Activated CD4-positive, alpha-beta memory T cell treated with anti-CD3 and anti-CD28 coated beads for 36 hours (primary cell): ENCODE data around the gene LYRM9. TPM values are rescaled to one million over a fixed set of nuclear protein-coding genes. Genes with fewer than 3 reads are reported as not detected.
"Not testable (repeated sequence)": the region's sequence is repeated elsewhere in the genome, so short reads cannot be mapped to it uniquely, and the experiment has no call there.

Experiments
- CTCF ChIA-PET: fragments of 350-600 bp; sonication (Branson Sonifier 250); formaldehyde crosslinking; loops from one replicate; lab custom pipeline; 2021; ENCODE audit warnings: antibody characterized with exemption, inconsistent platforms; lab: Charles Lee
- POLR2A ChIA-PET: fragments of 350-600 bp; sonication (Branson Sonifier 250); formaldehyde crosslinking; loops from one replicate; lab custom pipeline; 2021; ENCODE audit warnings: antibody characterized with exemption; lab: Charles Lee
- DNase-seq: peaks from one replicate; pipeline ENCODE4 v3.0.0-alpha.2; 2020
- H3K27ac Mint-ChIP-seq: one replicate; pipeline ENCODE4 v1.8.0; 2021; ENCODE audit warnings: mixed read lengths
- H3K27me3 Mint-ChIP-seq: one replicate; pipeline ENCODE4 v1.8.0; 2021; ENCODE audit warnings: mixed read lengths
- H3K36me3 Mint-ChIP-seq: one replicate; pipeline ENCODE4 v1.8.0; 2021; ENCODE audit warnings: mixed read lengths
- H3K4me1 Mint-ChIP-seq: one replicate; pipeline ENCODE4 v1.8.0; 2021; ENCODE audit warnings: low read depth, mixed read lengths
- H3K4me3 Mint-ChIP-seq: one replicate; pipeline ENCODE4 v1.8.0; 2021; ENCODE audit warnings: mild to moderate bottlenecking, mixed read lengths
- H3K9me3 Mint-ChIP-seq: one replicate; pipeline ENCODE4 v1.8.0; 2021; ENCODE audit warnings: mixed read lengths
- intact Hi-C: fragments of 100-400 bp; cut with micrococcal nuclease; formaldehyde crosslinking; loops from one replicate; pipeline ENCODE4 v1.15.1; 2023
- total RNA-seq, 2 experiments: library from RNA; stranded (reverse); gene quantifications; one replicate each; pipeline ENCODE4 v1.2.3, GENCODE V29; 2021

Gene LYRM9
- total RNA-seq, 2 experiments from 2014 or later: 5.7 to 6.8 TPM

DNA sequence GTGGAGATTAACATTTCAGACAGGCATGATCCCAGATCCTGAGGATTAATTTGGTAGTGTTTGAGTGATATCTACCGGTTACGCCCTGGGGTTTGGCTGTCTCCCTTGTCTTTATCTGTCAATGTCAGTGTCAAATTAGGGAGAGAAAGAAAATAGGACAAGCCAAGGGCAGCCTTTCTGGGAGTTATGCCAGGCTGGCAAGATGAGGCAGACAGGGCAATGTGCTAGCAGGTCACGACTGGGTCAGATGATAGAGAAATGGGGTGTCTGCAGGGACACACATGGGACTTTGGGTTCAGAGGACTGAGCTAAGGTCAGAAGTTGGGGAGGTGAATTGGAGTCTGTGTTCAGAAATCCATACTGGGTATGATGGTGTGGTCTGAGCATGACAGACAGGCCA, 27.4 kb upstream of the LYRM9 start:
- no peaks in the 10 kb centered on the region for H3K9me3 Mint-ChIP-seq
- intact Hi-C loops: no loop called here
- ChIA-PET CTCF (interaction anchor here (0.7 kb wide), 1 partner anchor 28 kb away, joined by 3 read pairs; the partner anchor contains the start of gene LYRM9), POLR2A (no interaction called here)
- H3K36me3 Mint-ChIP-seq: no peaks in the 10 kb centered on the region
- no peak overlapping the region for H3K27ac Mint-ChIP-seq
- H3K4me3 Mint-ChIP-seq: no peak overlapping the region
- no peaks in the 10 kb centered on the region for H3K4me1 Mint-ChIP-seq
- no peak for DNase-seq
- peaks cover 2% of the 10 kb centered on the region for H3K27me3 Mint-ChIP-seq

DNA sequence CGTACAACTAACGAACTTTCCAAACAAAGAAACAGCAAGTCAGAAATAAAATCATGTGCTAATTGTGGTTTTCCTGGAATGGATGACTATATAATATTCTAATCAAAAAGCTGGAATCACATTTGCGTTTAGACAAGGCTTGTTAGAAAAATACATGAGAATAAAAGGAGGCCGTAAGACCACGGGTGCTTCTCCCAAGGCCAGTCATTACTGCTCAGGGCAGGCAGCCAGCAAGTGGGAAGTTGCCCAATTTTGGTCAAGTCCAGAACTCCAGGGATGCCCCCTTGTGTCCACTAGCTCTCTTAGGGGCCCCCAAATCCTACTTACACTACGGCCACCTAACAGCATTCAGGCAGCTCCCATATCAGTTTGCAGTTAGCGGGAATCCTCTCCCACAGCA, 25.9 kb upstream of the LYRM9 start:
- Mint-ChIP-seq H3K27ac (no peak overlapping the region), H3K27me3 (peaks cover 4% of the 10 kb centered on the region), H3K9me3 (no peaks in the 10 kb centered on the region), H3K36me3 (no peaks in the 10 kb centered on the region), H3K4me1 (no peaks in the 10 kb centered on the region), H3K4me3 (no peak overlapping the region)
- DNase-seq: no peak
- ChIA-PET CTCF (no interaction called here), POLR2A (no interaction called here)
- intact Hi-C loops: no loop called here

DNA sequence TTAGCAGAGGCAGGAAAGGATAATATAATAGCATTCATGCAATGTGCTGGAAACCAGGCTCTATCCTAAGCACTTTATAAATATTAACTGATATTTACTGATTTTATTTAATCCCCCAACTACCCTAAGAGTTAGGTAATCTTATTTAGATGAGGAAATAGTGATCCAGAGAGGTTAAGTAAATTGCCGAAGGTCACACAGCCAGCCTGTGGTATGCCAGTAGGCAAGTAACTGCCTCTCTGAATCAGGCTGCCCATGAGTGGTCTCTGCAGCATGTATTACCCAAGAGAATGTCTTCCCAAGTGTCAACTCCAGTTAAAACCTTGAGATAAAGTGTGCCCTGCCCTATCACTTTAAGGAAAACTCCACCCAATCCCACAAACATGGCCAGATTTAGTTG, 25.3 kb upstream of the LYRM9 start:
- no peak for DNase-seq
- Mint-ChIP-seq H3K9me3 (no peaks in the 10 kb centered on the region), H3K36me3 (no peaks in the 10 kb centered on the region), H3K27me3 (peaks cover 4% of the 10 kb centered on the region), H3K4me1 (no peaks in the 10 kb centered on the region), H3K27ac (no peak overlapping the region), H3K4me3 (no peak overlapping the region)
- ChIA-PET POLR2A (no interaction called here), CTCF (no interaction called here)
- intact Hi-C loops: no loop called here

DNA sequence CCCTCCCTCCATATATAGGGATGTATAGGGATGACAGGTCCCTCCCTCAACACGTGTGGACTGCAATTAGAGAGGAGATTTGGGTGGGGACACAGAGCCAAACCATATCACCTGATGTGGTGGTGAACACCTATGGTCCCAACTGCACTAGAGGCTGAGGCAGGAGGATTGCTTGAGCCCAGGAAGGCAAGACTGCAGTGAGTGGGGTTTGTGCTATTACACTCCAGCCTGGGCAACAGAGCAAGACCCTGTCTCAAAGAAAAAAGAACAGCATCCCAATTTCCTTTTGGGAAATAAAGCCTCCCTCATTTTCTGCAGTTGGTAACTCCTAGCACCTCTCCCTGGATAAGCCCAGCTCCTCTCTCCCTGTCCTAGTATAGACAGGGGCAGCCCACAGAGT, 23.8 kb upstream of the LYRM9 start:
- ChIA-PET POLR2A (no interaction called here), CTCF (no interaction called here)
- Mint-ChIP-seq H3K27me3 (peaks cover 4% of the 10 kb centered on the region), H3K9me3 (no peaks in the 10 kb centered on the region), H3K4me1 (no peaks in the 10 kb centered on the region), H3K4me3 (no peak overlapping the region), H3K27ac (no peak overlapping the region), H3K36me3 (no peaks in the 10 kb centered on the region)
- DNase-seq: no peak
- intact Hi-C loops: no loop called here

DNA sequence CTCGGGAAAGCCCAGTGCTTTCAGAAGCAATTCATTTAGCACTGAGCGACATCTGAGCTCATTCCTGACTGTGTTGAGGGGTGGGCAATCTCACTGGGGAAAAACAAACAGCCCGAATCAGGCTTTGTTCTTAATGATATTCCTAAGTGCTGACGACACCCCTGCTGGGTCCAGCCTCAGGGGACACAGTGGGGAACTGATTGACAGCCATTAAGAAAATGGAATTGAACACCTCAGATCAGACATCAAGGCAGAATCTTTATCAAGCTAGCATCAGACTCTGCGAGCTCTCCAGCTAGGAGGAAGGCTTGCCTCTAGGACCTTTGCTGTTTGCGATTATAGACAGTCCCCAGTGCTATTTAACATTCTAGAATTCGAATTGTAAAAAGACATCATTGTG, 22.5 kb upstream of the LYRM9 start:
- no peak overlapping the region for H3K27ac Mint-ChIP-seq
- no peaks in the 10 kb centered on the region for H3K9me3 Mint-ChIP-seq
- CTCF ChIA-PET: no interaction called here
- no peaks in the 10 kb centered on the region for H3K36me3 Mint-ChIP-seq
- POLR2A ChIA-PET: no interaction called here
- H3K27me3 Mint-ChIP-seq: peaks cover 4% of the 10 kb centered on the region
- no peak for DNase-seq
- H3K4me3 Mint-ChIP-seq: no peak overlapping the region
- intact Hi-C loops: no loop called here
- no peaks in the 10 kb centered on the region for H3K4me1 Mint-ChIP-seq

DNA sequence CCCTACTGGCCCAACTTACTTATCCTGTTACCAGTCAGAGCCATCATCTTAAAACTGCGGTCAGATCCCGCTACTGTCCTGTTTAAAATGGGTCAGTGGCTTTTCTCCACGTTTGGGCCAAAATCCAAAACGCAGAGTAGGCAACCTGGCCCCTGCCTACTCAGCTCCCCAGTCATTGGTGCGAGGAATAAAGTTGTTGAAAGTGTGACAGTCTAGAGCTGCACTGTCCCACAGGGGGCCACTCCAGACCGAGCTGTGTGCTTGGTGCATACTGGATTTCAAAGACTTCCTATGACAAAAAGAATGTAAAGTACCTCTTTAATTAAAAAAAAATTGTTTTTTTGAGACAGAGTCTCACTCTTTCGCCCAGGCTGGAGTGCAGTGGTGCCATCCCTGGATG, 21.2 kb upstream of the LYRM9 start:
- H3K9me3 Mint-ChIP-seq: no peaks in the 10 kb centered on the region
- no peaks in the 10 kb centered on the region for H3K36me3 Mint-ChIP-seq
- POLR2A ChIA-PET: no interaction called here
- H3K4me1 Mint-ChIP-seq: no peaks in the 10 kb centered on the region
- CTCF ChIA-PET: interaction anchor here (1.1 kb wide), 1 partner anchor 34 kb away, joined by 3 read pairs; no protein-coding TSS in a partner anchor
- H3K27me3 Mint-ChIP-seq: peaks cover 4% of the 10 kb centered on the region
- H3K4me3 Mint-ChIP-seq: no peak overlapping the region
- no peak for DNase-seq
- no peak overlapping the region for H3K27ac Mint-ChIP-seq
- intact Hi-C loops: no loop called here

DNA sequence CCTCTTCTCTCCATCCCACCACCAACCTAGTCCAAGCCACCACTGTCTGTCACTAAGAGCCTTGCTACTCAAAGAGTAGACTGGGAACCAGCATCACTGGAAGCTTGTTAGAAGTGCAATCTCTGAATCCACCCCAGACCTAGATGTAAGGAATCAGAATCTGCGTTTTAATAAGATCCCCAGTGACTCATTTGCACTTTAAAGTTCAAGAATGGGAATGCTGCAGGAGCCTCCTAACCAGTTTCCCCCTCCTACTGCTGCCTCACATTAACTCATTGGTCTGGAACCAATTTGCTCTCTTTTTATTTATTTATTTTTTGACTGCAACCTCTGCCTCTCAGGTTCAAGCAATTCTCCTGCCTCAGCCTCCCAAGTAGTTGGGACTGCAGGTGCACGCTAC, 19.8 kb upstream of the LYRM9 start:
- Mint-ChIP-seq H3K4me3 (no peak overlapping the region), H3K36me3 (no peaks in the 10 kb centered on the region), H3K9me3 (no peaks in the 10 kb centered on the region), H3K27ac (no peak overlapping the region), H3K27me3 (peaks cover 4% of the 10 kb centered on the region), H3K4me1 (no peaks in the 10 kb centered on the region)
- DNase-seq: no peak
- intact Hi-C loops: no loop called here
- POLR2A ChIA-PET: no interaction called here
- CTCF ChIA-PET: no interaction called here

DNA sequence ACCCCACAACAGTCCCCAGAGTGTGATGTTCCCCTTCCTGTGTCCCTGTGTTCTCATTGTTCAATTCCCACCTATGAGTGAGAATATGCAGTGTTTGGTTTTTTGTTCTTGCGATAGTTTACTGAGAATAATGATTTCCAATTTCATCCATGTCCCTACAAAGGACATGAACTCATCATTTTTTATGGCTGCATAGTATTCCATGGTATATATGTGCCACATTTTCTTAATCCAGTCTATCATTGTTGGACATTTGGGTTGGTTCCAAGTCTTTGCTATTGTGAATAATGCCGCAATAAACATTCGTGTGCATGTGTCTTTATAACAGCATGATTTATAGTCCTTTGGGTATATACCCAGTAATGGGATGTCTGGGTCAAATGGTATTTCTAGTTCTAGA, 19.1 kb upstream of the LYRM9 start:
- DNase-seq, H3K36me3 Mint-ChIP-seq, H3K9me3 Mint-ChIP-seq, H3K27me3 Mint-ChIP-seq, CTCF ChIA-PET, H3K4me3 Mint-ChIP-seq, intact Hi-C loops, H3K4me1 Mint-ChIP-seq, POLR2A ChIA-PET, H3K27ac Mint-ChIP-seq: not testable (repeated sequence)

DNA sequence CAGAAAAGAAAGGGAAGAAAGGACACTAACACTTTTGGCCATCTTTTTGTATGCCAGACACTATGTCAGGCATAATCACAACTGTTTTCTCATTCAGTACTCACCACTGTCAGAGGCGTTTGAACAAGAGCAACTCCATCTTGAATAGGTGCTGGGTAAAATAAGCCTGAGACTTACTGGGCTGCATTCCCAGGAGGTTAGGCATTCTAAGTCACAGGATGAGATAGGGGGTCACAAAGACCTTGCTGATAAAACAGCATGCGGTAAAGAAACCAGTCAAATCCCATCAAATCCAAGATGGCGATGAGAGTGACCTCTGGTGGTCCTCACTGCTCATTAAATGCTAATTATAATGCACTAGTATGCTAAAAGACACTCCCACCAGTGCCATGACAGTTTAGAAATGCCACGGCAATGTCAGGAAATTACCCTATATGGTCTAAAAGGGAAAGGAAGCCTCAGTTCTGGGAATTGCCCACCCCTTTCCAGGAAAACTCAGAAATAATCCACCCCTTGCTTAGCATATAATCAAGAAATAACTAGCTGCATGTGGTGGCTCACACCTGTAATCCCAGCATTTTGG, 14.9 kb upstream of the LYRM9 start:
- Mint-ChIP-seq H3K36me3 (no peaks in the 10 kb centered on the region), H3K4me3 (no peak overlapping the region), H3K27me3 (peaks cover 16% of the 10 kb centered on the region), H3K4me1 (no peaks in the 10 kb centered on the region), H3K9me3 (no peaks in the 10 kb centered on the region), H3K27ac (no peak overlapping the region)
- intact Hi-C loops: no loop called here
- ChIA-PET POLR2A (no interaction called here), CTCF (interaction anchor here (1.2 kb wide), 1 partner anchor 14 kb away, joined by 3 read pairs; no protein-coding TSS in a partner anchor)
- DNase-seq: no peak

DNA sequence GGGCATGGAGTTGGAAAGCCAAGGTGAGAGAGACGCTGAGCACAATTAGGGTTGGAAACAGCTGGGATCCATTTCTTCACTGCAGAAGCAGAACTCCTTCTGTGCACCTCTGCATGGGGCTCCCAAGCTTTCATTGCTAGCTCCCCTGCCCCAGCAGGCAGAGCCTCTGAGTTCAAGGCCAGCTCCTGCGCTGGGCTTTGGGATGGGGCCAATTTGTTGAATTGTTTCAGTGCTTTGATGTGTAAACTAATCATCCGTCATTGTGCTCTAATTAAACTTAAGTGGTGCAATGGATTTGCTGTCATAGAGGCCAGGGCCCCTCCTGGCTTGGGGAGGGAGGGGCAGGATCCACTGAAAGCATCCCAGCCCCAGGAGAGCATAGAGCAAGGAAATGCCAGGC, 13.5 kb upstream of the LYRM9 start:
- no peaks in the 10 kb centered on the region for H3K4me1 Mint-ChIP-seq
- POLR2A ChIA-PET: no interaction called here

DNA sequence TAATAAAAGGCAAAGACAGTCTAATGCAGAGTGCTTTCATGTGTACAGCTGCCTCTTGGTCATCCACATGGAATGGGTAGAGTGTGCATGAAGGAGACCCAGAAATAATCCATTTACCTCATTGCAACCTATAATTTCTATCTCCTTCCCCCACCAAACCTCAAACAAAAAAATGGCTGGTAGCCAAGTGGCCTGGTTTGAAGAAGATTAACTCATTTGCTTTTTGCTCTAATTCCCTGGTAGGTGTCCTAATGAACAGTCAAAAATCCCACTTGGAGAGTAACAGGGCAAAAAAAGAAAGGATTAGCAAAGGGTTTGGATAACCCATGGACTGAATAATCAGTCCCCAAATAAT, 13.0 kb upstream of the LYRM9 start:
- CTCF ChIA-PET: no interaction called here
- Mint-ChIP-seq H3K4me3 (no peak overlapping the region), H3K27ac (no peak overlapping the region), H3K36me3 (no peaks in the 10 kb centered on the region), H3K9me3 (no peaks in the 10 kb centered on the region), H3K4me1 (no peaks in the 10 kb centered on the region), H3K27me3 (peaks cover 19% of the 10 kb centered on the region)
- DNase-seq: no peak
- POLR2A ChIA-PET: no interaction called here
- intact Hi-C loops: no loop called here

More for the DNA sequence above, 13.5 kb upstream of the LYRM9 start:
- no peak for DNase-seq
- Mint-ChIP-seq H3K36me3 (no peaks in the 10 kb centered on the region), H3K27me3 (peaks cover 19% of the 10 kb centered on the region), H3K4me3 (no peak overlapping the region), H3K9me3 (no peaks in the 10 kb centered on the region), H3K27ac (no peak overlapping the region)
- intact Hi-C loops: no loop called here
- CTCF ChIA-PET: no interaction called here

DNA sequence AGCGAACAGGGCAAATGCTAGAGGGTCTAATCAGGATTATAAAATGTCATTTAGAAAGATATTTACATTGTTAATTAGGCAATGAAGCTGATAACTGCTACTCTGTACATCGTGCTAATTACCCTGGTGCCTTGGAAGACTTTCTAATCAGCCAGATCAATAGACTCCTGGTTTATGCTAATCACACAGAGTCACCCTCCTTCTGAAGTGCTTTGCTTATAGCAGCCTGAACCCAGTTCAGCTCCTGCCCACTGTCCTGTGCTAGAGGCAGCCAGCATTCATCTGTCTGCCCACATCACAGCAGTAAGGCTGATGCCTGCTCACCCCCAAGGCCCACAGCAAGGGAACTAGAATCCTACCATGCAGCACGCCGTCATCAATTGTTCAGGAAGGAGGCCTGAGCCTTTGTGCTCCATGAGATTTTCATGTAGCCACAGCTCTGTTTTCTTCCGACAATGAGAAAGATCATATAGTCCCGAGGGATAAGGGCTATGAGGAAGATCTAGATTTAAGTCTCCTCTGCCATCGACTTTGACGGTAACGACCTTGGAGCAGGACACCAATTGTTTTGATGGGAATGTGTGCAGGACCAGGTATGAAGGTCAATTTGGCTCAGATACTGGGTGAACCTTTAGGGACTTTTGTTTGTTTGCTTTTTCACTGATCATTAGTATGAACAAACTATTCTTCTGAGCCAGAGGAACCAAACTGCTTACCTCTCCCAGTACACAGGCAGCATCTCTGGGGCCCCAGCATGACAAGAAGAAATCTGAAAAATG, 12.5 kb upstream of the LYRM9 start:
- Mint-ChIP-seq H3K9me3 (no peaks in the 10 kb centered on the region), H3K4me3 (no peak overlapping the region), H3K4me1 (no peaks in the 10 kb centered on the region), H3K27ac (no peak overlapping the region), H3K36me3 (no peaks in the 10 kb centered on the region), H3K27me3 (peaks cover 19% of the 10 kb centered on the region)
- POLR2A ChIA-PET: no interaction called here
- CTCF ChIA-PET: no interaction called here
- intact Hi-C loops: no loop called here
- DNase-seq: no peak
